ENCODE measurements around the gene GALNT2. TPM values are rescaled to one million over a fixed set of nuclear protein-coding genes. Genes with fewer than 3 reads are reported as not detected.

Gene GALNT2
- total and polyA plus RNA-seq, 9 of the 15 experiments (the other 6 are each of a cell fraction or from before 2014, with no cell fraction given), result 1.6 to 106 (median 51.9) TPM

GRCh38 chr1:230264342-230264741 is 197.3 kb downstream of the GALNT2 start (continued):
- no peak for TF ChIP-seq ZNF445 (CRISPR knock-in tag; IDR thresholded peaks at IDR 0.05; ENCODE audit: low read depth)
- no peak for TF ChIP-seq NR2C1 (IDR thresholded peaks at IDR 0.05)
- no peak for TF ChIP-seq NR2C1 (tag; IDR thresholded peaks at IDR 0.05)

GRCh38 chr1:230265200-230266115 is 198.4 kb downstream of the GALNT2 start:
- FAIRE-seq, result no peak
- Histone ChIP-seq H3K4me3 (no peak overlapping the region), H2AFZ (ENCODE audit: low read depth, low read length) (no peak overlapping the region), H4K20me1 (replicated peaks; ENCODE audit: control insufficient read depth, insufficient read depth, low read length) (no peaks in the 10 kb centered on the region), H3K36me3 (ENCODE audit: control insufficient read depth, insufficient read depth, low read length) (peaks cover 77% of the 10 kb centered on the region; the same call in 2 of the 3 replicates), H3K79me2 (ENCODE audit: control insufficient read depth, insufficient read depth, low read length) (no peaks in the 10 kb centered on the region), H3K4me2 (ENCODE audit: insufficient read depth, low read length) (no peak overlapping the region), H3K9me3 (replicated peaks; ENCODE audit: control insufficient read depth, insufficient read depth, low read depth, low read length) (no peaks in the 10 kb centered on the region), H3K9ac (ENCODE audit: insufficient read depth in 1 of 2, low read depth in 2 of 2, low read length in 2 of 2) (no peak overlapping the region), H3K27me3 (ENCODE audit: control insufficient read depth in 2 of 2, insufficient read depth in 2 of 2, low read length in 2 of 2) (no peaks in the 10 kb centered on the region), H3K9me1 (ENCODE audit: control insufficient read depth, insufficient read depth, low read length) (no peaks in the 10 kb centered on the region), H3K4me1 (replicated peaks in 1 of 2; ENCODE audit: control insufficient read depth in 2 of 2, insufficient read depth in 2 of 2, low read length in 2 of 2) (peaks cover 9 to 19% of the 10 kb centered on the region in 2 experiments), H3K27ac (ENCODE audit: extremely low read depth, low read depth, low read length) (no peak overlapping the region)
- WGBS (ENCODE audit: insufficient coverage, low coverage, missing lambda C conversion rate), result 93% methylated on average over 17 of the region's 17 CpGs
- in situ Hi-C loops (cut with MboI) (no loop called here), intact Hi-C loops (cut with micrococcal nuclease) (no loop called here)
- POLR2A ChIA-PET, result no interaction called here
- BruUV-seq (replicated peaks), result no TSS peak
- ATAC-seq, result no peak
- CTCF ChIA-PET (ENCODE audit: low intra/inter-chr PET ratio), result interaction anchor here (0.6 to 0.7 kb wide), 2 partner anchors 600 to 604 kb away, joined by 3 to 4 read pairs; no protein-coding TSS in a partner anchor
- DNase-seq (ENCODE audit: extremely low read depth in 1 of 4, low spot score in 3 of 4), result no peak
- TF ChIP-seq ZNF707 (CRISPR knock-in tag; conservative IDR thresholded peaks at IDR 0.05), result no peak
- TF ChIP-seq GMEB1 (CRISPR knock-in tag; IDR thresholded peaks at IDR 0.05), result no peak
- no peak for TF ChIP-seq PHB2 (IDR thresholded peaks at IDR 0.05; ENCODE audit: low read depth)
- no peak for TF ChIP-seq ZNF655 (CRISPR knock-in tag; IDR thresholded peaks at IDR 0.05)
- TF ChIP-seq EZH2 (IDR thresholded peaks at IDR 0.05; ENCODE audit: borderline replicate concordance, low read depth, low read length), result no peak
- no peak for TF ChIP-seq ZNF316 (IDR thresholded peaks at IDR 0.05)
- no peak for TF ChIP-seq CBX8 (IDR thresholded peaks at IDR 0.05; ENCODE audit: borderline replicate concordance, extremely low read depth, low read depth, low read length, poor library complexity, severe bottlenecking)
- TF ChIP-seq NEUROD1 (IDR thresholded peaks at IDR 0.05; ENCODE audit: borderline replicate concordance, low read depth, low read length, partially characterized antibody), result no peak
- no peak for TF ChIP-seq IRF1 (CRISPR knock-in tag; IDR thresholded peaks at IDR 0.05; ENCODE audit: borderline replicate concordance)
- no peak for TF ChIP-seq ZNF507 (tag; conservative IDR thresholded peaks at IDR 0.05)
- no peak for TF ChIP-seq RFX5 (IDR thresholded peaks at IDR 0.05; ENCODE audit: low read depth, low read length)
- TF ChIP-seq CREB5 (CRISPR knock-in tag; IDR thresholded peaks at IDR 0.05), result no peak

Data from K562 (cell line).